Muscle of leg (tissue), 11 donors: ENCODE results near the gene SAMD7. TPM values are rescaled to one million over a fixed set of nuclear protein-coding genes. Genes with fewer than 3 reads are reported as not detected.

Experiments
- DNase-seq: peaks from one replicate; pipeline ENCODE4 v3.0.0; 2013
- H3K27ac ChIP-seq: one replicate; pipeline ENCODE4 v1.5.1; 2013; ENCODE audit warnings: mild to moderate bottlenecking, low read length, control low read depth
- H3K27me3 ChIP-seq: one replicate; pipeline ENCODE4 v1.6.1; 2013; ENCODE audit warnings: low read length; ENCODE audit not compliant: control insufficient read depth, insufficient read depth
- H3K36me3 ChIP-seq: one replicate; pipeline ENCODE4 v1.6.1; 2013; ENCODE audit warnings: low read length; ENCODE audit not compliant: control insufficient read depth, insufficient read depth
- H3K4me1 ChIP-seq: one replicate; pipeline ENCODE4 v1.6.1; 2013; ENCODE audit warnings: low read length; ENCODE audit not compliant: control insufficient read depth, insufficient read depth
- H3K4me3 ChIP-seq: one replicate; pipeline ENCODE4 v1.5.1; 2013; ENCODE audit warnings: low read length, control low read depth
- H3K9me3 ChIP-seq: replicated peaks from 2 replicates; pipeline ENCODE4 v1.6.1; 2013; ENCODE audit warnings: low read depth, low read length; ENCODE audit not compliant: control insufficient read depth
- WGBS: methylation state at CpG from one replicate; pipeline ENCODE4 v1.1.5; 2013; ENCODE audit warnings: missing lambda C conversion rate; ENCODE audit not compliant: insufficient coverage; 5-methylcytosine and 5-hydroxymethylcytosine counted together
- polyA plus RNA-seq, 8 donors: library from polyadenylated mRNA; unstranded; fragments of 120-200 nt; gene quantifications; one replicate each; pipeline versions ENCODE4 v1.2.1 to v1.2.3, GENCODE V29; 2013; ENCODE audit warnings: inconsistent platforms in 1 of 8, low replicate concordance in 1 of 8; ENCODE audit not compliant: insufficient read length in 8 of 8, insufficient read depth in 1 of 8
- total RNA-seq: library from RNA; stranded (reverse); fragments of 120-200 nt; gene quantifications from one replicate; pipeline ENCODE4 v1.2.4, GENCODE V29; 2013

SAMD7 gene
- total and polyA plus RNA-seq, 9 donors: 0.14 TPM; not detected in 8

- 40% methylated on average over 1 of the region's 5 CpGs for WGBS
- Histone ChIP-seq H3K4me3 (no peak overlapping the region), H3K27ac (no peak overlapping the region), H3K4me1 (no peaks in the 10 kb centered on the region), H3K36me3 (no peaks in the 10 kb centered on the region), H3K27me3 (no peaks in the 10 kb centered on the region), H3K9me3 (peaks cover 3% of the 10 kb centered on the region)
- no peak for DNase-seq
These were observed 28.4 kb downstream of the SAMD7 start for GRCh38 chr3:169939751-169940150.

- no peaks in the 10 kb centered on the region for H3K36me3 ChIP-seq
- no CpG with 5 or more reads among the region's 6 CpGs for WGBS
- no peaks in the 10 kb centered on the region for H3K27me3 ChIP-seq
- peaks cover 3% of the 10 kb centered on the region for H3K9me3 ChIP-seq
- no peak overlapping the region for H3K27ac ChIP-seq
- H3K4me3 ChIP-seq: no peak overlapping the region
- H3K4me1 ChIP-seq: no peaks in the 10 kb centered on the region
- peak; percentile 3 for DNase-seq
These were observed 29.3 kb downstream of the SAMD7 start for GRCh38 chr3:169940470-169941181.

GRCh38 chr3:169945313-169945712, 33.9 kb downstream of the SAMD7 start:
- H3K27ac ChIP-seq: no peak overlapping the region
- peak; percentile 62 for DNase-seq
- H3K27me3 ChIP-seq: no peaks in the 10 kb centered on the region
- no peaks in the 10 kb centered on the region for H3K36me3 ChIP-seq
- no peaks in the 10 kb centered on the region for H3K4me1 ChIP-seq
- H3K9me3 ChIP-seq: peaks cover 3% of the 10 kb centered on the region
- 32% methylated on average over 7 of the region's 7 CpGs for WGBS
- no peak overlapping the region for H3K4me3 ChIP-seq

- H3K27me3 ChIP-seq: no peaks in the 10 kb centered on the region
- H3K4me1 ChIP-seq: no peaks in the 10 kb centered on the region
- no peaks in the 10 kb centered on the region for H3K36me3 ChIP-seq
- no peak for DNase-seq
- peaks cover 3% of the 10 kb centered on the region for H3K9me3 ChIP-seq
- no peak overlapping the region for H3K4me3 ChIP-seq
- 95% methylated on average over 3 of the region's 3 CpGs for WGBS
- H3K27ac ChIP-seq: no peak overlapping the region
These were observed 35.0 kb downstream of the SAMD7 start for GRCh38 chr3:169946336-169946735.

- Histone ChIP-seq H3K4me3 (no peak overlapping the region), H3K9me3 (no peaks in the 10 kb centered on the region), H3K27me3 (no peaks in the 10 kb centered on the region), H3K27ac (no peak overlapping the region), H3K4me1 (no peaks in the 10 kb centered on the region), H3K36me3 (no peaks in the 10 kb centered on the region)
- WGBS: no CpG with 5 or more reads among the region's 2 CpGs
- DNase-seq: no peak
These were observed 37.4 kb downstream of the SAMD7 start for GRCh38 chr3:169948559-169949448.

- Histone ChIP-seq H3K27me3 (peaks cover 3% of the 10 kb centered on the region), H3K4me3 (no peak overlapping the region), H3K27ac (no peak overlapping the region), H3K4me1 (no peaks in the 10 kb centered on the region), H3K36me3 (no peaks in the 10 kb centered on the region), H3K9me3 (no peaks in the 10 kb centered on the region)
- no CpG with 5 or more reads among the region's 1 CpG for WGBS
- no peak for DNase-seq
These were observed 40.7 kb downstream of the SAMD7 start for GRCh38 chr3:169952045-169952444.

- H3K4me3 ChIP-seq: no peak overlapping the region
- H3K9me3 ChIP-seq: no peaks in the 10 kb centered on the region
- H3K27ac ChIP-seq: no peak overlapping the region
- no peaks in the 10 kb centered on the region for H3K36me3 ChIP-seq
- no peak for DNase-seq
- WGBS: no CpG with 5 or more reads among the region's 3 CpGs
- peaks cover 3% of the 10 kb centered on the region for H3K27me3 ChIP-seq
- H3K4me1 ChIP-seq: no peaks in the 10 kb centered on the region
These were observed 42.2 kb downstream of the SAMD7 start for GRCh38 chr3:169953462-169954141.

- no CpG with 5 or more reads among the region's 6 CpGs for WGBS
These were observed 42.9 kb downstream of the SAMD7 start for GRCh38 chr3:169954142-169954756.

GRCh38 chr3:169955406-169955805, 44.0 kb downstream of the SAMD7 start:
- peaks cover 3% of the 10 kb centered on the region for H3K27me3 ChIP-seq
- H3K36me3 ChIP-seq: no peaks in the 10 kb centered on the region
- DNase-seq: no peak
- no peak overlapping the region for H3K27ac ChIP-seq
- no peak overlapping the region for H3K4me3 ChIP-seq
- no peaks in the 10 kb centered on the region for H3K4me1 ChIP-seq
- H3K9me3 ChIP-seq: no peaks in the 10 kb centered on the region
- no CpG with 5 or more reads among the region's 2 CpGs for WGBS

More at GRCh38 chr3:169954142-169954756, 42.9 kb downstream of the SAMD7 start:
- DNase-seq: peak; percentile 23
- no peaks in the 10 kb centered on the region for H3K4me1 ChIP-seq
- H3K9me3 ChIP-seq: no peaks in the 10 kb centered on the region
- H3K36me3 ChIP-seq: no peaks in the 10 kb centered on the region
- H3K27me3 ChIP-seq: peaks cover 3% of the 10 kb centered on the region
- no peak overlapping the region for H3K27ac ChIP-seq
- no peak overlapping the region for H3K4me3 ChIP-seq
